H1 (cell line): ENCODE results near the gene RBM44. TPM values are rescaled to one million over a fixed set of nuclear protein-coding genes. Genes with fewer than 3 reads are reported as not detected.

ENCODE experiments used
- CTCF ChIA-PET: fragments of 300-600 bp; sonication (Branson Sonifier 250); formaldehyde crosslinking; loops from one replicate; lab custom pipeline; 2021; ENCODE audit not compliant: partially characterized antibody; lab: Charles Lee
- POLR2A ChIA-PET: fragments of 300-600 bp; sonication (Branson Sonifier 250); formaldehyde crosslinking; loops from one replicate; lab custom pipeline; 2021; ENCODE audit warnings: inconsistent platforms; ENCODE audit not compliant: partially characterized antibody; lab: Charles Lee
- DNase-seq, 2 experiments: peaks; one replicate each; pipeline versions ENCODE4 v3.0.0 to v3.0.0-alpha.2; 2010 to 2022; ENCODE audit warnings: low spot score in 2 of 2, low read depth in 1 of 2, mixed read lengths in 1 of 2
- FAIRE-seq: peaks from 2 replicates; lab custom pipeline; 2011; peaks lifted over from hg19 to GRCh38; lab: Jason Lieb, UNC
- H2AFZ ChIP-seq: 2 replicates; pipeline ENCODE4 v1.8.1; 2012; ENCODE audit warnings: low read length, inconsistent platforms
- H2AK5ac ChIP-seq: 2 replicates; pipeline ENCODE4 v1.6.1; 2013; ENCODE audit warnings: low read depth, low read length
- H2BK120ac ChIP-seq: replicated peaks from 2 replicates; pipeline ENCODE3; 2013; ENCODE audit warnings: low read depth, low read length, inconsistent platforms
- H2BK12ac ChIP-seq: 2 replicates; pipeline ENCODE4 v1.6.1; 2013; ENCODE audit warnings: low read depth, low read length
- H2BK15ac ChIP-seq: 2 replicates; pipeline ENCODE4 v1.6.1; 2013; ENCODE audit warnings: low read length
- H2BK20ac ChIP-seq: 2 replicates; pipeline ENCODE4 v1.6.1; 2013; ENCODE audit warnings: low read length
- H2BK5ac ChIP-seq: 2 replicates; pipeline ENCODE4 v1.6.1; 2013; ENCODE audit warnings: low read depth, low read length
- H3K14ac ChIP-seq: 2 replicates; pipeline ENCODE4 v1.6.1; 2013; ENCODE audit warnings: inconsistent platforms; ENCODE audit not compliant: insufficient read length
- H3K18ac ChIP-seq: 2 replicates; pipeline ENCODE4 v1.6.1; 2013; ENCODE audit warnings: low read length; ENCODE audit errors: extremely low read depth
- H3K23ac ChIP-seq: 2 replicates; pipeline ENCODE4 v1.6.1; 2013; ENCODE audit warnings: inconsistent platforms; ENCODE audit not compliant: insufficient read length
- H3K23me2 ChIP-seq: 2 replicates; pipeline ENCODE4 v1.6.1; 2013; ENCODE audit warnings: low read depth, low read length
- H3K27ac ChIP-seq: 2 replicates; pipeline ENCODE4 v1.6.1; 2011; ENCODE audit warnings: low read depth, low read length, inconsistent platforms
- H3K27me3 ChIP-seq, 4 experiments: replicated peaks in 1 of 4; 1 replicate in 1 of 4; 2 replicates in 3 of 4; pipeline versions ENCODE4 v1.6.1 to v1.8.1; 2011 to 2013; ENCODE audit warnings: low read length in 3 of 4, mild to moderate bottlenecking in 3 of 4, inconsistent platforms in 2 of 4, mixed read lengths in 2 of 4, moderate library complexity in 1 of 4; ENCODE audit not compliant: control insufficient read depth in 3 of 4, insufficient read depth in 3 of 4; ENCODE audit errors: extremely low read depth in 1 of 4
- H3K36me3 ChIP-seq, 4 experiments: 2 replicates each; pipeline versions ENCODE4 v1.6.1 to v1.8.1; 2011 to 2013; ENCODE audit warnings: mild to moderate bottlenecking in 4 of 4, low read length in 3 of 4, moderate library complexity in 2 of 4, control low read depth in 1 of 4, inconsistent platforms in 1 of 4; ENCODE audit not compliant: insufficient read depth in 4 of 4, control insufficient read depth in 2 of 4
- H3K4ac ChIP-seq: replicated peaks from 2 replicates; pipeline ENCODE3; 2013; ENCODE audit warnings: low read length, low read depth, mixed read lengths, inconsistent platforms; ENCODE audit not compliant: insufficient read length
- H3K4me1 ChIP-seq, 4 experiments: replicated peaks in 1 of 4; 1 replicate in 1 of 4; 2 replicates in 3 of 4; pipeline versions ENCODE4 v1.6.1 to v1.8.1; 2011 to 2013; ENCODE audit warnings: low read length in 3 of 4, inconsistent platforms in 2 of 4, mixed read lengths in 1 of 4; ENCODE audit not compliant: insufficient read depth in 4 of 4, control insufficient read depth in 3 of 4
- H3K4me2 ChIP-seq, 2 experiments: 2 replicates each; pipeline versions ENCODE4 v1.6.1 to v1.8.1; 2011 to 2013; ENCODE audit warnings: low read depth in 2 of 2, low read length in 2 of 2, control low read depth in 1 of 2, inconsistent platforms in 1 of 2, mild to moderate bottlenecking in 1 of 2; ENCODE audit not compliant: insufficient read depth in 1 of 2
- H3K4me3 ChIP-seq, 4 experiments: fragments of 200-600, 300-600 bp in 1 of 4; sonication (generic), shearing (Covaris generic), sonication (Bioruptor Twin) in 1 of 4; 2 replicates each; pipeline versions ENCODE4 v1.5.1 to v1.8.1; 2011 to 2016; ENCODE audit warnings: low read length in 4 of 4, low read depth in 3 of 4, control low read depth in 2 of 4, inconsistent platforms in 2 of 4, mild to moderate bottlenecking in 2 of 4, mixed read lengths in 1 of 4, moderate library complexity in 1 of 4; ENCODE audit not compliant: insufficient read depth in 2 of 4; ENCODE audit errors: extremely low read depth in 1 of 4
- H3K56ac ChIP-seq: replicated peaks from 2 replicates; pipeline ENCODE3; 2013; ENCODE audit warnings: low read depth, mild to moderate bottlenecking, mixed read lengths, low read length, inconsistent platforms; ENCODE audit not compliant: insufficient read length
- H3K79me1 ChIP-seq: 2 replicates; pipeline ENCODE4 v1.6.1; 2013; ENCODE audit warnings: low read depth, low read length, control low read depth
- H3K79me2 ChIP-seq, 2 experiments: 2 replicates each; pipeline versions ENCODE4 v1.6.1 to v1.8.1; 2012 to 2013; ENCODE audit warnings: low read length in 2 of 2, mild to moderate bottlenecking in 2 of 2, inconsistent platforms in 1 of 2; ENCODE audit not compliant: insufficient read depth in 2 of 2, control insufficient read depth in 1 of 2
- H3K9ac ChIP-seq, 4 experiments: replicated peaks in 1 of 4; 1 replicate in 1 of 4; 2 replicates in 3 of 4; pipeline versions ENCODE4 v1.6.1 to v1.8.1; 2011 to 2013; ENCODE audit warnings: low read depth in 3 of 4, low read length in 3 of 4, control low read depth in 2 of 4, mild to moderate bottlenecking in 2 of 4, moderate library complexity in 2 of 4, inconsistent platforms in 1 of 4; ENCODE audit errors: extremely low read depth in 1 of 4
- H3K9me3 ChIP-seq, 2 experiments: 2 replicates each; pipeline versions ENCODE4 v1.6.1 to v1.8.1; 2012 to 2013; ENCODE audit warnings: mild to moderate bottlenecking in 2 of 2, moderate library complexity in 2 of 2, control low read depth in 1 of 2, inconsistent platforms in 1 of 2, low read depth in 1 of 2, low read length in 1 of 2, mixed read lengths in 1 of 2; ENCODE audit not compliant: insufficient read depth in 2 of 2
- H4K20me1 ChIP-seq, 2 experiments: replicated peaks in 1 of 2; 2 replicates each; pipeline versions ENCODE3 to v1.8.1; 2011 to 2013; ENCODE audit warnings: inconsistent platforms in 2 of 2, low read length in 2 of 2, mild to moderate bottlenecking in 1 of 2; ENCODE audit not compliant: insufficient read depth in 2 of 2, control insufficient read depth in 1 of 2
- H4K5ac ChIP-seq: 2 replicates; pipeline ENCODE4 v1.6.1; 2013; ENCODE audit warnings: low read length, low read depth, mixed read lengths, inconsistent platforms; ENCODE audit not compliant: insufficient read length
- H4K8ac ChIP-seq: 2 replicates; pipeline ENCODE4 v1.8.0; 2013; ENCODE audit warnings: mild to moderate bottlenecking, moderate library complexity, low read length, inconsistent platforms; ENCODE audit not compliant: insufficient read depth; ENCODE audit errors: extremely low read depth
- H4K91ac ChIP-seq: replicated peaks from 2 replicates; pipeline ENCODE3; 2013; ENCODE audit warnings: low read length, mixed read lengths, inconsistent platforms; ENCODE audit not compliant: insufficient read length
- BACH1 ChIP-seq: IDR thresholded peaks from 2 replicates; pipeline ENCODE4 v1.6.1; 2012; ENCODE audit warnings: low read length, improper control_type of control experiment
- BCL11A ChIP-seq, 2 experiments: IDR thresholded peaks; one replicate each; pipeline ENCODE4 v1.6.1; 2011; ENCODE audit warnings: low read depth in 2 of 2, low read length in 2 of 2, mild to moderate bottlenecking in 2 of 2
- CHD1 ChIP-seq: IDR thresholded peaks from 2 replicates; pipeline ENCODE4 v1.6.1; 2012; ENCODE audit warnings: low read depth, low read length, improper control_type of control experiment
- GTF2F1 ChIP-seq: IDR thresholded peaks from 2 replicates; pipeline ENCODE4 v1.6.1; 2012; ENCODE audit warnings: low read depth, low read length, improper control_type of control experiment, borderline replicate concordance
- JUND ChIP-seq: IDR thresholded peaks from 2 replicates; pipeline ENCODE4 v1.6.1; 2011; ENCODE audit warnings: mild to moderate bottlenecking, improper control_type of control experiment, low read length
- MAFK ChIP-seq: IDR thresholded peaks from 2 replicates; pipeline ENCODE4 v1.6.1; 2012; ENCODE audit warnings: low read depth, mild to moderate bottlenecking, improper control_type of control experiment, low read length
- POLR2AphosphoS5 ChIP-seq: IDR thresholded peaks from 2 replicates; pipeline ENCODE4 v1.6.1; 2011; ENCODE audit warnings: low read depth, low read length
- SP1 ChIP-seq: IDR thresholded peaks from 2 replicates; pipeline ENCODE4 v1.6.1; 2011; ENCODE audit warnings: low read depth, low read length
- SP2 ChIP-seq: IDR thresholded peaks from 2 replicates; pipeline ENCODE4 v1.6.1; 2012; ENCODE audit warnings: mild to moderate bottlenecking, low read length, inconsistent platforms
- ZNF274 ChIP-seq: IDR thresholded peaks from 2 replicates; pipeline ENCODE4 v1.7.0; 2012; ENCODE audit warnings: low read length, borderline replicate concordance; ENCODE audit errors: extremely low read depth
- WGBS, 2 experiments: shearing (Covaris generic) in 1 of 2; methylation state at CpG; one replicate each; pipeline versions ENCODE4 v1.1.6 to v1.1.7; 2013 to 2015; ENCODE audit warnings: low lambda C conversion rate in 2 of 2, mixed read lengths in 2 of 2, inconsistent platforms in 1 of 2, low coverage in 1 of 2, missing lambda C conversion rate in 1 of 2; ENCODE audit not compliant: insufficient replicate concordance in 2 of 2, insufficient coverage in 1 of 2, insufficient read length in 1 of 2; ENCODE audit errors: extremely low coverage in 1 of 2, missing lambda C conversion rate in 1 of 2; 5-methylcytosine and 5-hydroxymethylcytosine counted together
- polyA plus RNA-seq, 7 experiments: library from polyadenylated mRNA; depleted of rRNA in 3 of 7; stranded (reverse) in 5 of 7; unstranded in 2 of 7; fragments of >200 nt in 5 of 7; fragments of 200-250 nt in 2 of 7; gene quantifications; 1 replicate in 5 of 7; 2 replicates in 1 of 7; 4 replicates in 1 of 7; pipeline versions ENCODE4 v1.2.1 to v1.2.3, GENCODE V29; 2011 to 2013; ENCODE audit warnings: missing spikeins in 2 of 7, mixed read lengths in 2 of 7
- total RNA-seq: library from RNA; stranded (reverse); fragmentation: NEBNext Ultra II Directional; extraction: Animal tissue kit (Norgen Biotek cat#: 25700); gene quantifications from 2 replicates; pipeline ENCODE4 v1.2.1, GENCODE V29; 2021
- TF ChIP-seq, protein P1 (sequence below): IDR thresholded peaks from 2 replicates; pipeline ENCODE4 v1.6.1; 2011; ENCODE audit warnings: low read length, improper control_type of control experiment
- TF ChIP-seq, protein P2 (sequence below): IDR thresholded peaks from 2 replicates; pipeline ENCODE4 v1.6.1; 2012; ENCODE audit warnings: inconsistent platforms

The RBM44 gene
- total and polyA plus RNA-seq, 2 of the 8 experiments (the other 6 are each of a cell fraction or from before 2014, with no cell fraction given) = 0.12 to 0.43 TPM

DNA sequence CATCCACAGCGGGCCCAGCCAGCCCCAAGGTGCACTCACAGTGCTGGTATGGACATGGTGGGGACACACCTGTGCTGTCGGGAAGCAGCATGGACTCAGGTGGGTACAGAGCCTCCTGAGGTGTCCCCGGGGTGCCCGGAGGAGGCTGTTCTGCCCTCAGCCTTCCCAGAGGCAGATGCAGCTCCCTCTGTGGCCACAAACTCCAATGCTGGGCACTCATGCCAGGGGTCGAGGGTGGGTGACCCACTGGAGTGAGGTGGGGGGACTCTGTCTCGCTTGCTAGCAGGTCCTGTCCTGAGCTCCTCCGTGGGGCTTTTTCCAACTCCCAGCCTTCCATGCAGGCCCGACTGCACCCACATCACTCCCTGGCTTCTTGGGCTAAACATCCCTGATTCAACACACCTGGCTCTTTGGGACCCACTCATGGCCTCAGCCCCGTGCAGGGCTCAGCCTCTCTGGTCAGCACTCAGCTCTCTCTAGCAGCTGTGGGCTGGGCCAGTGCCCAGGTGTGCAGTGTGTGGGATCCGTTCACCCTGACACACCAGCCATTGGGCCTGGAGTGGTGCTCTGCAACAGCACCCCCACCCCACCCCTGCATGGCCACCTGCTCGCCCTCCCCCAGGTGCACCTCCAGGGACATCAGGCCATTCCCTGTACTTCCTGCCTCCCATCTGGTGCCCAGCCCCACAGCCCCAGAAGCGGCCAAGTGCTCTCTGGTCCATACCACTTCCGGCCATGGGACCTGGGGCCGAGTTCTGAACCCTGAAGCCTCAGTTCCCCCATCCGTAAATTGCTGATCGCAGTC, 76.9 kb downstream of the RBM44 start:
- Histone ChIP-seq H2AK5ac (no peak overlapping the region), H4K5ac (no peak overlapping the region), H3K23ac (no peak overlapping the region), H2BK20ac (no peak overlapping the region), H2BK120ac (no peak overlapping the region), H4K20me1 (no peaks in the 10 kb centered on the region), H2BK12ac (no peak overlapping the region), H3K9ac (no peak overlapping the region), H2BK5ac (no peak overlapping the region), H3K79me1 (no peaks in the 10 kb centered on the region), H3K27ac (no peak overlapping the region), H2BK15ac (no peak overlapping the region; the same call in 1 of the 2 replicates), H4K91ac (no peak overlapping the region), H3K4me3 (no peak overlapping the region), H3K9me3 (no peaks in the 10 kb centered on the region; a peak in 1 of 4 replicates), H3K18ac (no peak overlapping the region), H3K27me3 (no peaks in the 10 kb centered on the region), H3K79me2 (no peaks in the 10 kb centered on the region), H4K8ac (no peak overlapping the region), H3K23me2 (no peaks in the 10 kb centered on the region), H3K4ac (no peak overlapping the region), H3K36me3 (no peaks in the 10 kb centered on the region), H3K4me2 (no peak overlapping the region), H3K14ac (no peak overlapping the region), H2AFZ (no peak overlapping the region), H3K4me1 (no peaks in the 10 kb centered on the region; a peak in 3 of 7 replicates), H3K56ac (no peak overlapping the region)
- CTCF ChIA-PET = interaction anchor here (1.1 to 1.9 kb wide), 5 partner anchors 9 to 48 kb away, joined by 3 to 5 read pairs (median 4); no protein-coding TSS in a partner anchor
- POLR2A ChIA-PET = interaction anchor here (0.5 kb wide), 1 partner anchor 187 kb away, joined by 4 read pairs; no protein-coding TSS in a partner anchor
- FAIRE-seq = no peak
- no peak for DNase-seq
- 90% methylated on average over 15 of the region's 16 CpGs; no CpG with 5 or more reads in 1 of the 2 experiments for WGBS, 2 experiments
- TF ChIP-seq CHD1 (no peak), BCL11A (IDR thresholded peaks at IDR 0.05; ENCODE audit: low read depth in 2 of 2, low read length in 2 of 2) (no peak), SP1 (no peak), ZNF274 (no peak), POLR2AphosphoS5 (no peak), GTF2F1 (no peak), MAFK (no peak), SP2 (no peak), JUND (no peak), BACH1 (no peak)
- TF ChIP-seq, protein P1, sequence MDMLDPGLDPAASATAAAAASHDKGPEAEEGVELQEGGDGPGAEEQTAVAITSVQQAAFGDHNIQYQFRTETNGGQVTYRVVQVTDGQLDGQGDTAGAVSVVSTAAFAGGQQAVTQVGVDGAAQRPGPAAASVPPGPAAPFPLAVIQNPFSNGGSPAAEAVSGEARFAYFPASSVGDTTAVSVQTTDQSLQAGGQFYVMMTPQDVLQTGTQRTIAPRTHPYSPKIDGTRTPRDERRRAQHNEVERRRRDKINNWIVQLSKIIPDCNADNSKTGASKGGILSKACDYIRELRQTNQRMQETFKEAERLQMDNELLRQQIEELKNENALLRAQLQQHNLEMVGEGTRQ = no peak
- TF ChIP-seq, protein P2, sequence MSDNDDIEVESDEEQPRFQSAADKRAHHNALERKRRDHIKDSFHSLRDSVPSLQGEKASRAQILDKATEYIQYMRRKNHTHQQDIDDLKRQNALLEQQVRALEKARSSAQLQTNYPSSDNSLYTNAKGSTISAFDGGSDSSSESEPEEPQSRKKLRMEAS = no peak
